Measurements from ENCODE around the gene CRAT. TPM values are rescaled to one million over a fixed set of nuclear protein-coding genes. Genes with fewer than 3 reads are reported as not detected.

CRAT gene
- polyA plus RNA-seq, 1 experiment: 61.2 TPM

DNA sequence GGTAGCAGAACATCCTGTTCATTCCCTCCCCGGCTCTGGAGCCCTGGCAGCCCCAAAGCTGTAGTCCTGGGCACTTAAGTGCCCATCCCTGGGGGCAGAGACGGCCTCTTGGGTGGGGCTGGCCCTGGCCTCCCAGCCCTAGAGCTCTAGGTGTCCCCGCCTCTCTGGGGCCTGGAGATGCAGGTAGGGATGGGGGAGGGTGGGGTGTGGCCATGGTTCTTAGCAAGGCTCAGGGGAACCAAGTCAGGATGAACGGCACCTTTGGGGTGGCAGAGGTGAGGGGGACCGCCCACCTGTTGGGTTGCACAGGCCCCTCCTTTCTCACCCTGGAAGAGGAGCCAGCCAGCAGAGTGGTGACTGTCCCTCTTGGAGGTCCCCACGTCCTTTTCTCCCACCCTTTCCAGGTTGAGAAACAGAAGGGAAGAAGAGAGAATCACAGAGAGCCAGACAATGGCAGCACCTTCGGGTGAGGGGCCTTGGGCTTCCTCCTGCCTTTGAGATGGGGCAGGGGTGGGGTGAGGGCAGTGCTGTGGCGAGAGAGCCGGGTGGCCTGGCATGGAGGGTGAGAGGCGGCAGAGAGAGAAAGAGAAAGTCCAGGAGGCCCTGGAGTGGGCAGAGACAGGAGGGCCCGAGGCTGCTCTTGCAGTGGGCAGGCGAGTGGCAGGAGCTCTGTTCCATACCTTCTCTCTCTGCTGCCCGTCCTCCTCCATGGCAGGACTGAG lies 2.3 kb downstream of the CRAT start:
- H3K27me3 ChIP-seq (ENCODE audit: control insufficient read depth, insufficient read depth, low read length): no peaks in the 10 kb centered on the region
- DNase-seq (ENCODE audit: low read depth): no peak
- CTCF ChIA-PET: no interaction called here
- TF ChIP-seq, protein P1, sequence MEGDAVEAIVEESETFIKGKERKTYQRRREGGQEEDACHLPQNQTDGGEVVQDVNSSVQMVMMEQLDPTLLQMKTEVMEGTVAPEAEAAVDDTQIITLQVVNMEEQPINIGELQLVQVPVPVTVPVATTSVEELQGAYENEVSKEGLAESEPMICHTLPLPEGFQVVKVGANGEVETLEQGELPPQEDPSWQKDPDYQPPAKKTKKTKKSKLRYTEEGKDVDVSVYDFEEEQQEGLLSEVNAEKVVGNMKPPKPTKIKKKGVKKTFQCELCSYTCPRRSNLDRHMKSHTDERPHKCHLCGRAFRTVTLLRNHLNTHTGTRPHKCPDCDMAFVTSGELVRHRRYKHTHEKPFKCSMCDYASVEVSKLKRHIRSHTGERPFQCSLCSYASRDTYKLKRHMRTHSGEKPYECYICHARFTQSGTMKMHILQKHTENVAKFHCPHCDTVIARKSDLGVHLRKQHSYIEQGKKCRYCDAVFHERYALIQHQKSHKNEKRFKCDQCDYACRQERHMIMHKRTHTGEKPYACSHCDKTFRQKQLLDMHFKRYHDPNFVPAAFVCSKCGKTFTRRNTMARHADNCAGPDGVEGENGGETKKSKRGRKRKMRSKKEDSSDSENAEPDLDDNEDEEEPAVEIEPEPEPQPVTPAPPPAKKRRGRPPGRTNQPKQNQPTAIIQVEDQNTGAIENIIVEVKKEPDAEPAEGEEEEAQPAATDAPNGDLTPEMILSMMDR (IDR thresholded peaks at IDR 0.05; ENCODE audit: insufficient read depth, low read depth, low read length): no peak
- no peak overlapping the region for H3K4me3 ChIP-seq (ENCODE audit: low read depth, low read length)
- POLR2A ChIA-PET: no interaction called here
- peaks cover 15% of the 10 kb centered on the region for H3K36me3 ChIP-seq (ENCODE audit: control insufficient read depth, insufficient read depth, low read length)

DNA sequence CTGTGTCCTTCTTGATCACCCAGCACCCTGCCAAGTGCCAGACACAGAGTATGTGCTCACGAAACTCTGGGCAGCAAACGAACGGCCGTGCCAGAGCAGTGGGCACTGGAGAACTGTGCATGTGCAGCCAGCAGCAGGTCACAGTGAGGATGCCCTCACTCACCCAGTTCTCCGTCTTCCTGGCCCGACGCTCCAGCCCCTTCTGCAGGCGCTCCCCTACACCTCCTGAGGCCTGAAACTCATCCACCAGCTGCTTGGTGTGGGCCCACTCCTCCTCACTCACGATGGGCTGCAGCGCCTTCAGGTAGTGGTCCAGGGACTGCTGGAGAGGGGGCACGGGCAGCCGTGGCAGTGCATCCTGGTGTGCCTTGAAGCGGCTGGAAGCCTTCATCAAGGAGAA lies 2.9 kb downstream of the CRAT start:
- Histone ChIP-seq H3K4me3 (ENCODE audit: low read depth, low read length) (no peak overlapping the region), H3K36me3 (ENCODE audit: control insufficient read depth, insufficient read depth, low read length) (peaks cover 15% of the 10 kb centered on the region), H3K27me3 (ENCODE audit: control insufficient read depth, insufficient read depth, low read length) (no peaks in the 10 kb centered on the region)
- TF ChIP-seq, protein P1 (IDR thresholded peaks at IDR 0.05; ENCODE audit: insufficient read depth, low read depth, low read length): no peak
- no peak for DNase-seq (ENCODE audit: low read depth)
- POLR2A ChIA-PET: no interaction called here
- CTCF ChIA-PET: no interaction called here

DNA sequence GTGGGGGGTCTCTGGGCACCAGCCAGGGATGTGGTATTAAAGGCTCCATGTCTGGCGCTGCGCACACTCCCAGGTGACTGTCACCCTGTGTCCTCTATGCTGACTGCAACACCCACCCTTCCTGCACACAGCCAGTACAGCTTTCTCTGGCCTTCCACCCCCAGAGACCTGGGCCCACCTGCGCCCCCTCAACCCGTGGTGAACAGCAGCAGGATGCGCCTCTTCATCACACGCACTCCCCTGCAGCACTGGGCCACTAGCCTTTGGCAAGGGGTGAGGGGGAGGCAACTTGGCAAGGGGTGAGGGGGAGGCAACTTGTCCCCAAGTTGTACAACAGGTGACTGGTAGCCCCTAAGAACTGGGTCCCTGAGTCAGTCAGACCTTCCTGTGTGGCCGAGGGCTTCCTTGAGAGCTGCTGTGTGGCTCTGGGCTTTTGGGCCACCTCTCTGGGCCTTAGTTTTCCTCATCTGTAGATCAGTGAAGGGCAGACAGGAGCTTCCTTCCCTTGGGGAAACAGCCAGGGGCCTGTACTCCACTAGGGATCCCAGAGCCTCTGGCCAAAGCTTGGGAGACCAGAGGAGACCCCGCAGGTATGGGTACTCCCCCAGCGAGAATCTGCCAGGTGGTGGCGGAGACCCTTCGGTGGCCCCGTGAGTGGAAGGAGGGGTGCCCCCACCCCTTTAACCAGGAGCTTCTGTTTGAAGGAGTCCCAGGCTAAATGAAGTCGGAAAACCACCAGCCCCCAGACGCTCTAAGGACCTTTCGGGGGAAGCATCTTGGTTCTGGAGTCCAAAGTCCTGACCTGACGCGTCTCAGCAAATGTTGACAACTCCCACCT lies 4.5 kb downstream of the CRAT start:
- DNase-seq (ENCODE audit: low read depth): no peak
- no peak overlapping the region for H3K4me3 ChIP-seq (ENCODE audit: low read depth, low read length)
- ChIA-PET POLR2A (no interaction called here), CTCF (interaction anchor here (0.5 kb wide), 1 partner anchor 953 kb away, joined by 4 read pairs; no protein-coding TSS in a partner anchor)
- no peaks in the 10 kb centered on the region for H3K27me3 ChIP-seq (ENCODE audit: control insufficient read depth, insufficient read depth, low read length)
- TF ChIP-seq, protein P1 (IDR thresholded peaks at IDR 0.05; ENCODE audit: insufficient read depth, low read depth, low read length): no peak
- H3K36me3 ChIP-seq (ENCODE audit: control insufficient read depth, insufficient read depth, low read length): peaks cover 15% of the 10 kb centered on the region

DNA sequence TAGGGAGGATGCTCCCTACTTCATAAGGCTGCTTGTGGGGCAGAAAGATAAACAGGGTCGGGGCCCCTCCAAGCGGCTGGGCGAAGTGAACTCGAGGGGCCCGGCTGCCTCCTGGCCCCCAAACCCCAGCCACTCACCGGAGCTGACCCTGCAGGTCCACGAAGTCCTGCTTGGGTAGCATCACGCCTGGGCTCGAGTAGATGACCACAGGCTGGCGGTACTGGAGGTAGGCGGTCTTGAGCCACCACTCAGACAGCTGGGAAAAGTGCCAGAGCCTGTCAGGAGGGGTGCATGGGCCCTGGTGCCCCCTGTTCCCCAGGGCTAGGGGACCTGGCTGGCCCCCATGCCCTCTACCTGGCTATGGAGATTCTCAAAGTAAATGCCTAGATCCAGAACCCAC lies 6.5 kb downstream of the CRAT start:
- no peak for DNase-seq (ENCODE audit: low read depth)
- ChIA-PET POLR2A (no interaction called here), CTCF (no interaction called here)
- Histone ChIP-seq H3K36me3 (ENCODE audit: control insufficient read depth, insufficient read depth, low read length) (peaks cover 18% of the 10 kb centered on the region), H3K27me3 (ENCODE audit: control insufficient read depth, insufficient read depth, low read length) (no peaks in the 10 kb centered on the region), H3K4me3 (ENCODE audit: low read depth, low read length) (no peak overlapping the region)
- TF ChIP-seq, protein P1 (IDR thresholded peaks at IDR 0.05; ENCODE audit: insufficient read depth, low read depth, low read length): no peak

DNA sequence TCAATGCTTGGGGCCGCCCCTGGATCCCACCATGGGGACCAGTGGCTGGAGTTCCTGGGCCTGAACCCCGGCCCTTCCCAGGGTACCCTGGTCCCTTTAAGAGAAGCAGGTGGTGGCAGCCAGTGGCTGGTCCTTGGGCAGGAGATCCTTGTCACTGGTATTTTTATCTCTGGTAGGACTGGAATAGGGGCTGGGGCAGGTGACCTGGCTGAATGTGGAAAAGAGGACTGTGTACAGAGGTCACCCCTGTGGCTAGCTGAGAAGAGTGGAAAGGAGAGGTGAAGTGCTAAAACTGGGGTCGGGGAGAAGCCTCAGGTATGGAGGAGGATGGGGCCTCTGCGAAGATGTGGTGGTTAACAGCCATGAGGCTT lies 7.0 kb downstream of the CRAT start:
- Histone ChIP-seq H3K27me3 (ENCODE audit: control insufficient read depth, insufficient read depth, low read length) (no peaks in the 10 kb centered on the region), H3K36me3 (ENCODE audit: control insufficient read depth, insufficient read depth, low read length) (peaks cover 18% of the 10 kb centered on the region), H3K4me3 (ENCODE audit: low read depth, low read length) (no peak overlapping the region)
- no peak for DNase-seq (ENCODE audit: low read depth)
- ChIA-PET CTCF (interaction anchor here (0.8 to 1.1 kb wide), 3 partner anchors 8 to 23 kb away, joined by 3 to 5 read pairs (median 5); partner anchors contain the start of genes DOLPP1 and PTPA), POLR2A (no interaction called here)
- TF ChIP-seq, protein P1 (IDR thresholded peaks at IDR 0.05; ENCODE audit: insufficient read depth, low read depth, low read length): no peak

Measured in BJ (cell line).